H9 (cell line): Measurements from ENCODE around the gene CLK4. TPM values are rescaled to one million over a fixed set of nuclear protein-coding genes. Genes with fewer than 3 reads are reported as not detected.

ENCODE experiments used
- DNase-seq: peaks from one replicate; pipeline ENCODE4 v3.0.0-alpha.2; 2017
- H2AFZ ChIP-seq: one replicate; pipeline ENCODE4 v1.6.1; 2013; ENCODE audit warnings: mild to moderate bottlenecking, low read length, control low read depth, moderate library complexity
- H2AK5ac ChIP-seq: 2 replicates; pipeline ENCODE4 v1.6.1; 2013; ENCODE audit warnings: low read length, control low read depth, mixed read lengths; ENCODE audit not compliant: insufficient read length
- H2BK120ac ChIP-seq: one replicate; pipeline ENCODE4 v1.6.1; 2013; ENCODE audit warnings: low read depth, mild to moderate bottlenecking, low read length, control low read depth, inconsistent platforms; ENCODE audit not compliant: poor library complexity, severe bottlenecking
- H2BK12ac ChIP-seq: 2 replicates; pipeline ENCODE4 v1.6.1; 2013; ENCODE audit warnings: low read length, control low read depth, mixed read lengths, low read depth; ENCODE audit not compliant: insufficient read length
- H2BK15ac ChIP-seq: 2 replicates; pipeline ENCODE4 v1.6.1; 2013; ENCODE audit warnings: low read depth, low read length, control low read depth
- H2BK20ac ChIP-seq: one replicate; pipeline ENCODE4 v1.6.1; 2013; ENCODE audit warnings: low read depth, mild to moderate bottlenecking, low read length, control low read depth, inconsistent platforms; ENCODE audit not compliant: poor library complexity, severe bottlenecking
- H2BK5ac ChIP-seq: 2 replicates; pipeline ENCODE4 v1.6.1; 2013; ENCODE audit warnings: low read length, control low read depth, mixed read lengths; ENCODE audit not compliant: insufficient read length
- H3K14ac ChIP-seq: 2 replicates; pipeline ENCODE4 v1.6.1; 2013; ENCODE audit warnings: low read length, control low read depth; ENCODE audit not compliant: insufficient read depth
- H3K18ac ChIP-seq: 2 replicates; pipeline ENCODE4 v1.6.1; 2013; ENCODE audit warnings: low read depth, mild to moderate bottlenecking, mixed read lengths, low read length, control low read depth; ENCODE audit not compliant: insufficient read length
- H3K23ac ChIP-seq: 2 replicates; pipeline ENCODE4 v1.6.1; 2013; ENCODE audit warnings: low read length, control low read depth, mixed read lengths, low read depth; ENCODE audit not compliant: insufficient read length
- H3K23me2 ChIP-seq: 2 replicates; pipeline ENCODE4 v1.6.1; 2013; ENCODE audit warnings: low read depth, mild to moderate bottlenecking, mixed read lengths, low read length, control low read depth; ENCODE audit not compliant: insufficient read length, poor library complexity, severe bottlenecking
- H3K27ac ChIP-seq: 2 replicates; pipeline ENCODE4 v1.5.1; 2013; ENCODE audit warnings: low read length, control low read depth, mixed read lengths, low read depth; ENCODE audit not compliant: insufficient read length
- H3K27me3 ChIP-seq: 2 replicates; pipeline ENCODE4 v1.6.1; 2013; ENCODE audit warnings: low read length, control low read depth, inconsistent platforms; ENCODE audit not compliant: insufficient read depth
- H3K4ac ChIP-seq: 2 replicates; pipeline ENCODE4 v1.6.1; 2013; ENCODE audit warnings: low read depth, mild to moderate bottlenecking, control low read depth, inconsistent platforms, low read length, moderate library complexity
- H3K4me1 ChIP-seq: 2 replicates; pipeline ENCODE4 v1.6.1; 2013; ENCODE audit warnings: low read length, control low read depth, inconsistent platforms; ENCODE audit not compliant: insufficient read depth
- H3K4me2 ChIP-seq: 2 replicates; pipeline ENCODE4 v1.6.1; 2013; ENCODE audit warnings: low read length, control low read depth, mixed read lengths; ENCODE audit not compliant: insufficient read length, insufficient read depth
- H3K56ac ChIP-seq: 2 replicates; pipeline ENCODE4 v1.6.1; 2013; ENCODE audit warnings: low read depth, mild to moderate bottlenecking, mixed read lengths, low read length, control low read depth; ENCODE audit not compliant: insufficient read length
- H3K79me1 ChIP-seq: 2 replicates; pipeline ENCODE4 v1.6.1; 2013; ENCODE audit warnings: low read depth, mild to moderate bottlenecking, moderate library complexity, low read length, control low read depth, inconsistent platforms; ENCODE audit not compliant: insufficient read depth, poor library complexity, severe bottlenecking
- H3K79me2 ChIP-seq: 2 replicates; pipeline ENCODE4 v1.6.1; 2013; ENCODE audit warnings: low read length, control low read depth, inconsistent platforms; ENCODE audit not compliant: insufficient read depth
- H3K9ac ChIP-seq: 2 replicates; pipeline ENCODE4 v1.6.1; 2013; ENCODE audit warnings: low read length, control low read depth, mixed read lengths; ENCODE audit not compliant: insufficient read length; ENCODE audit errors: extremely low read depth
- H3K9me3 ChIP-seq: one replicate; pipeline ENCODE4 v1.6.1; 2013; ENCODE audit warnings: low read depth, low read length, inconsistent platforms; ENCODE audit not compliant: control insufficient read depth
- H3T11ph ChIP-seq: one replicate; pipeline ENCODE4 v1.6.1; 2013; ENCODE audit warnings: mild to moderate bottlenecking, low read length, control low read depth, inconsistent platforms
- H4K20me1 ChIP-seq: one replicate; pipeline ENCODE4 v1.6.1; 2013; ENCODE audit not compliant: control insufficient read depth, insufficient read length, insufficient read depth
- H4K5ac ChIP-seq: 2 replicates; pipeline ENCODE4 v1.6.1; 2013; ENCODE audit warnings: low read depth, mild to moderate bottlenecking, mixed read lengths, low read length, control low read depth; ENCODE audit not compliant: insufficient read length
- H4K8ac ChIP-seq: replicated peaks from 2 replicates; pipeline ENCODE4 v1.6.1; 2013; ENCODE audit warnings: low read length, control low read depth, mixed read lengths, low read depth; ENCODE audit not compliant: insufficient read length
- H4K91ac ChIP-seq: 2 replicates; pipeline ENCODE4 v1.6.1; 2013; ENCODE audit warnings: low read depth, mild to moderate bottlenecking, moderate library complexity, mixed read lengths, low read length, control low read depth; ENCODE audit not compliant: insufficient read length
- H3K27ac Mint-ChIP-seq, 3 experiments: 2 replicates in 2 of 3; 3 replicates in 1 of 3; pipeline ENCODE4 v1.8.0; 2020 to 2021; ENCODE audit warnings: mixed read lengths in 3 of 3, mild to moderate bottlenecking in 1 of 3, moderate library complexity in 1 of 3
- H3K27me3 Mint-ChIP-seq: 2 replicates; pipeline ENCODE4 v1.8.0; 2021; ENCODE audit warnings: low read depth, mild to moderate bottlenecking, moderate library complexity, mixed read lengths
- H3K36me3 Mint-ChIP-seq, 3 experiments: 2 replicates in 2 of 3; 3 replicates in 1 of 3; pipeline ENCODE4 v1.8.0; 2020 to 2021; ENCODE audit warnings: low read depth in 3 of 3, mixed read lengths in 3 of 3; ENCODE audit not compliant: insufficient read depth in 1 of 3
- H3K4me1 Mint-ChIP-seq, 2 experiments: 2 replicates each; pipeline ENCODE4 v1.8.0; 2020; ENCODE audit warnings: mixed read lengths in 2 of 2
- H3K4me3 Mint-ChIP-seq, 2 experiments: 2 replicates in 1 of 2; 3 replicates in 1 of 2; pipeline ENCODE4 v1.8.0; 2020 to 2021; ENCODE audit warnings: mild to moderate bottlenecking in 2 of 2, mixed read lengths in 2 of 2, moderate library complexity in 1 of 2
- H3K9me3 Mint-ChIP-seq, 2 experiments: 2 replicates in 1 of 2; 3 replicates in 1 of 2; pipeline ENCODE4 v1.8.0; 2020; ENCODE audit warnings: mild to moderate bottlenecking in 2 of 2, mixed read lengths in 2 of 2, moderate library complexity in 1 of 2
- CTCF ChIP-seq: fragments of 200-600 bp; sonication (generic); conservative IDR thresholded peaks from 3 replicates; pipeline ENCODE4 v1.8.0; 2021; ENCODE audit warnings: antibody characterized with exemption, mild to moderate bottlenecking
- WGBS: extraction: QIAGEN DNeasy Blood & Tissue Kit; methylation state at CpG from one replicate; pipeline ENCODE4 v1.1.7; 2013; ENCODE audit warnings: missing lambda C conversion rate, low lambda C conversion rate, mixed read lengths; ENCODE audit not compliant: insufficient read length; ENCODE audit errors: extremely low coverage; 5-methylcytosine and 5-hydroxymethylcytosine counted together
- total RNA-seq: library from RNA; stranded (reverse); gene quantifications from 2 replicates; pipeline ENCODE4 v1.2.1, GENCODE V29; 2021

CLK4 gene
- total RNA-seq, 1 experiment from 2014 or later = 12.5 TPM

GRCh38 chr5:178590924-178591423, 35.9 kb downstream of the CLK4 start:
- H3K56ac ChIP-seq = no peak overlapping the region
- peaks cover 6% of the 10 kb centered on the region; the same call in 1 of the 2 replicates for H3K27me3 ChIP-seq
- TF ChIP-seq CTCF = no peak; the same call in 2 of the 3 replicates
- H2BK120ac ChIP-seq = no peak overlapping the region
- H3K4me2 ChIP-seq = peak overlapping the region; percentile 20
- no peak overlapping the region for H2AK5ac ChIP-seq
- Mint-ChIP-seq H3K36me3 (peaks cover 15 to 19% (median 18%) of the 10 kb centered on the region in 3 experiments; a peak in 6 of 7 replicates), H3K4me3 (peak overlapping the region; percentile 65 to 88), H3K27me3 (peaks cover 56% of the 10 kb centered on the region), H3K4me1 (peaks cover 27 to 30% of the 10 kb centered on the region in 2 experiments), H3K9me3 (peaks cover 18 to 20% of the 10 kb centered on the region in 2 experiments), H3K27ac (no peak overlapping the region)
- H2BK15ac ChIP-seq = no peak overlapping the region
- H3K79me2 ChIP-seq = no peaks in the 10 kb centered on the region
- no peak overlapping the region for H3K4ac ChIP-seq
- H3T11ph ChIP-seq = no peak overlapping the region
- H3K4me1 ChIP-seq = peaks cover 2% of the 10 kb centered on the region; the same call in 1 of the 2 replicates
- no peak overlapping the region for H2BK5ac ChIP-seq
- no peak overlapping the region for H3K23ac ChIP-seq
- no peak overlapping the region for H3K18ac ChIP-seq
- no peak overlapping the region for H2BK20ac ChIP-seq
- H3K14ac ChIP-seq = no peak overlapping the region
- DNase-seq = no peak
- H3K79me1 ChIP-seq = no peaks in the 10 kb centered on the region
- H3K27ac ChIP-seq = no peak overlapping the region
- H4K8ac ChIP-seq = no peak overlapping the region
- no peak overlapping the region for H4K91ac ChIP-seq
- H2AFZ ChIP-seq = no peak overlapping the region
- no peaks in the 10 kb centered on the region for H3K9me3 ChIP-seq
- H2BK12ac ChIP-seq = no peak overlapping the region
- H4K5ac ChIP-seq = no peak overlapping the region
- peaks cover 13% of the 10 kb centered on the region for H3K23me2 ChIP-seq
- WGBS = no CpG with 5 or more reads among the region's 9 CpGs
- H4K20me1 ChIP-seq = no peaks in the 10 kb centered on the region
- no peak overlapping the region for H3K9ac ChIP-seq
